HepG2 (cell line): ENCODE results near the gene COX7C. TPM values are rescaled to one million over a fixed set of nuclear protein-coding genes. Genes with fewer than 3 reads are reported as not detected.

Experiments
- ARID2 ChIP-seq: sonication (generic); formaldehyde crosslinking; IDR thresholded peaks from 2 replicates; pipeline ENCODE4 v1.8.1; 2022; ENCODE audit warnings: mild to moderate bottlenecking, missing genetic modification reagents, borderline replicate concordance
- GTF3A ChIP-seq: sonication (generic); formaldehyde crosslinking; conservative IDR thresholded peaks from 2 replicates; pipeline ENCODE4 v1.4.0; 2020; ENCODE audit warnings: mild to moderate bottlenecking, missing genetic modification reagents
- KMT2A ChIP-seq: sonication (generic); formaldehyde crosslinking; IDR thresholded peaks from 2 replicates; pipeline ENCODE4 v1.4.0; 2020; ENCODE audit warnings: missing genetic modification reagents
- NCOA1 ChIP-seq: sonication (generic); formaldehyde crosslinking; IDR thresholded peaks from 2 replicates; pipeline ENCODE4 v1.9.0; 2021; ENCODE audit warnings: missing genetic modification reagents
- RFXAP ChIP-seq: sonication (generic); formaldehyde crosslinking; IDR thresholded peaks from 2 replicates; pipeline ENCODE4 v1.4.0; 2020; ENCODE audit warnings: missing genetic modification reagents, borderline replicate concordance
- TOPORS ChIP-seq: sonication (generic); formaldehyde crosslinking; IDR thresholded peaks from 2 replicates; pipeline ENCODE4 v1.8.0; 2023; ENCODE audit warnings: mild to moderate bottlenecking, missing genetic modification reagents
- UBTF ChIP-seq: sonication (generic); formaldehyde crosslinking; IDR thresholded peaks from 2 replicates; pipeline ENCODE4 v1.4.0; 2020; ENCODE audit warnings: mild to moderate bottlenecking, missing genetic modification reagents
- XRCC5 ChIP-seq: fragments of 200-400 bp; formaldehyde crosslinking; optimal IDR thresholded peaks from 2 replicates; pipeline ENCODE3; 2017; ENCODE audit warnings: mild to moderate bottlenecking, low read length
- ZNF142 ChIP-seq: sonication (generic); formaldehyde crosslinking; IDR thresholded peaks from 2 replicates; pipeline ENCODE4 v1.4.0; 2020; ENCODE audit warnings: missing genetic modification reagents
- ZNF276 ChIP-seq: sonication (generic); formaldehyde crosslinking; IDR thresholded peaks from 2 replicates; pipeline ENCODE4 v1.4.0; 2020; ENCODE audit warnings: mild to moderate bottlenecking, low read depth, missing genetic modification reagents
- ZNF878 ChIP-seq: sonication (generic); formaldehyde crosslinking; IDR thresholded peaks from 2 replicates; pipeline ENCODE4 v1.8.1; 2023; ENCODE audit warnings: mild to moderate bottlenecking, missing genetic modification reagents, moderate library complexity
- polyA plus RNA-seq, 8 experiments: library from polyadenylated mRNA; depleted of rRNA in 3 of 8; stranded (reverse) in 7 of 8; unstranded in 1 of 8; fragments of >200 nt; fragmentation: Illumina TruSeq in 4 of 8; extraction: Trizol in 4 of 8; gene quantifications; 2 replicates each; pipeline versions ENCODE4 v1.2.1 to v1.2.3, GENCODE V29; 2011 to 2016; ENCODE audit warnings: low read depth in 4 of 8, missing spikeins in 1 of 8, mixed read lengths in 1 of 8; ENCODE audit not compliant: insufficient read depth in 1 of 8
- total RNA-seq, 5 experiments: library from RNA; depleted of rRNA; stranded (reverse); fragments of >200 nt; fragmentation: Illumina TruSeq; extraction: Trizol; gene quantifications; 2 replicates each; pipeline ENCODE4 v1.2.3, GENCODE V29; 2016; ENCODE audit warnings: low read depth in 1 of 5

The COX7C gene
- total and polyA plus RNA-seq, 2 of the 13 experiments (the other 11 are each of a cell fraction or from before 2014, with no cell fraction given), result 538 to 635 TPM

GRCh38 chr5:86617756-86618576, at the start of gene COX7C (continued):
- no peak for TF ChIP-seq ZNF142 (CRISPR knock-in tag)
- TF ChIP-seq UBTF (CRISPR knock-in tag), result peak; percentile 40; the same call in 1 of the 2 replicates
- TF ChIP-seq ZNF878 (CRISPR knock-in tag), result no peak
- peak; percentile 75 for TF ChIP-seq ZNF276 (CRISPR knock-in tag)
- TF ChIP-seq TOPORS (CRISPR knock-in tag), result 0 out of 2 replicates have a peak, but pooled peaks have one; percentile 12
- no peak for TF ChIP-seq NCOA1 (CRISPR knock-in tag)
- no peak for TF ChIP-seq GTF3A (CRISPR knock-in tag)
- TF ChIP-seq KMT2A (CRISPR knock-in tag), result peak; percentile 46; the same call in 1 of the 2 replicates
- peak; percentile 43; the same call in 1 of the 2 replicates for TF ChIP-seq RFXAP
- TF ChIP-seq ARID2 (CRISPR knock-in tag), result no peak
- peak; percentile 72 for TF ChIP-seq XRCC5
